ENCODE results near the gene CCDC152. TPM values are rescaled to one million over a fixed set of nuclear protein-coding genes. Genes with fewer than 3 reads are reported as not detected.
"Not testable (repeated sequence)": the region's sequence is repeated elsewhere in the genome, so short reads cannot be mapped to it uniquely, and the experiment has no call there.

Gene CCDC152
- total RNA-seq, 1 donor from 2014 or later = 6.0 TPM

DNA sequence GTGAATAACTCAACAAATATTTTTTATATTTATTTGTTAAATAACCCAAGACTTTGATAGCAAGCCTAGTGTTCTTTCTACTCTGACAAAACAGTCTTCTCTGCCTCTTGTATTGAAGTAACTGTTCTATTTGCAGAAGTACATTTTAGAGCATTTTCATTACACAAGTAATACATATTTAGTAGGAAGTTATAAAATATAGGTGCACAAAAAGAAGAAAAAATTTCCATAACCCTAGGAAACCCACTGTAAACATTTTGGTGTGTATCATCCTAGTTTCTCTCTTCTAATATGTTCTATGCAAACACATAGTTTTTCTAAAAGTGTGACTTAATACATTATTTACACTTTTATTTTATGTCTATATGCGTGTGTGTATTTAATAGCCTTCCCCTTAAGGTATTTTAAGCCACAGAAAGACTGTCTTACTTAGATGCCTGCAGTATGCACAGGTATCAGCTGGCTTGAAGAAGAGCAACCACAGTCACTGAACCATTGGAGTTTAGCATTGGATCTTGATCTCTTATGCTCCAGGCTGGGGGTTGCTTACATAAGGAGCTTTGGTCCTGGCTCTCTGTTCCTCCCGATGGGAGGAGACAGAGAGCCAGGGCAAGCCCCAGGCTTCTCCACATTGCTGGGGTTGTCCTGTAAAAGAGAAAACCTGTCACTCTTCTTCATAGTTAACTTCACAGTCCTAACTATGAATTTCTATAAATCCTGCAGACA lies 51.3 kb downstream of the CCDC152 start:
- no peak overlapping the region for H3K4me3 Mint-ChIP-seq (ENCODE audit: low read depth)
- H3K27ac Mint-ChIP-seq = no peak overlapping the region
- H3K36me3 Mint-ChIP-seq (ENCODE audit: low read depth) = no peaks in the 10 kb centered on the region
- no peaks in the 10 kb centered on the region for H3K9me3 Mint-ChIP-seq
- DNase-seq (ENCODE audit: low spot score) = no peak
- peaks cover 4% of the 10 kb centered on the region for H3K4me1 Mint-ChIP-seq (ENCODE audit: low read depth)
- no peaks in the 10 kb centered on the region for H3K27me3 Mint-ChIP-seq (ENCODE audit: low read depth)
- intact Hi-C loops (cut with micrococcal nuclease) = no loop called here

DNA sequence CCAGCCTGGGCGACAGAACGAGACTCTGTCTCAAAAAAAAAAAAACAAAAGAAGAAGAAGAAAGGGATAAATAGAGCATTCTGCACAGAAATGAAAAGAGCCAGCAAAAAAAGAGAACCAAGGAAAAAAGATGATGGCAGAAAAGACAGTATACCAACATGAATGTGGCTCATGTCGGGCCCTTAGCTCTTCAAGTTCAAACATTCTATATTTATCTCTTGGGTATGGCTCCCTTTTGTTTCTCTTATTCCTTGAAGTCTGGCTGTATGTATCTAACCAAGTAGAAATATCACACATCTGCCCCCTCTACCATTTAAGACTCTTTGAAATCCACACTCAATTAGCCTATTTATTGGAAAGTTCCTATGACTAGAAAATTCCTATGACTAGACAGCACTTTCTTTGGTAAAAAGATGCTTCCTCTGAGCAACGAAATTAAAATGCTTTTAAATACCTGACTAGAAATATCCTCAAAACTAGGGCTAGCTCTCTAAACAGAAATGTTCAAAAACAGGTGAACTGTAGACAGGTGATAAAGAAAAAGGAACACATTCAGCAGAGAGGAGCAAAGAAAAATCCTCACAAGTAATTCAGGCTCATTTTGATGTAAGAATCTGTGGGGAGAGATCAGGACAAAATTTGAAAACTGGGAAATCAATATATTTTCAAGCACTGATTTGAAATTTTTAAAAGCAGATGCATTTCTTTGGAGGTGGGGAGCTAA lies 52.4 kb downstream of the CCDC152 start:
- H3K27me3 Mint-ChIP-seq (ENCODE audit: low read depth) = no peaks in the 10 kb centered on the region
- no peak overlapping the region for H3K4me3 Mint-ChIP-seq (ENCODE audit: low read depth)
- no peak for DNase-seq (ENCODE audit: low spot score)
- no peaks in the 10 kb centered on the region for H3K9me3 Mint-ChIP-seq
- no peak overlapping the region for H3K27ac Mint-ChIP-seq
- intact Hi-C loops (cut with micrococcal nuclease) = no loop called here
- H3K36me3 Mint-ChIP-seq (ENCODE audit: low read depth) = no peaks in the 10 kb centered on the region
- peaks cover 4% of the 10 kb centered on the region for H3K4me1 Mint-ChIP-seq (ENCODE audit: low read depth)

DNA sequence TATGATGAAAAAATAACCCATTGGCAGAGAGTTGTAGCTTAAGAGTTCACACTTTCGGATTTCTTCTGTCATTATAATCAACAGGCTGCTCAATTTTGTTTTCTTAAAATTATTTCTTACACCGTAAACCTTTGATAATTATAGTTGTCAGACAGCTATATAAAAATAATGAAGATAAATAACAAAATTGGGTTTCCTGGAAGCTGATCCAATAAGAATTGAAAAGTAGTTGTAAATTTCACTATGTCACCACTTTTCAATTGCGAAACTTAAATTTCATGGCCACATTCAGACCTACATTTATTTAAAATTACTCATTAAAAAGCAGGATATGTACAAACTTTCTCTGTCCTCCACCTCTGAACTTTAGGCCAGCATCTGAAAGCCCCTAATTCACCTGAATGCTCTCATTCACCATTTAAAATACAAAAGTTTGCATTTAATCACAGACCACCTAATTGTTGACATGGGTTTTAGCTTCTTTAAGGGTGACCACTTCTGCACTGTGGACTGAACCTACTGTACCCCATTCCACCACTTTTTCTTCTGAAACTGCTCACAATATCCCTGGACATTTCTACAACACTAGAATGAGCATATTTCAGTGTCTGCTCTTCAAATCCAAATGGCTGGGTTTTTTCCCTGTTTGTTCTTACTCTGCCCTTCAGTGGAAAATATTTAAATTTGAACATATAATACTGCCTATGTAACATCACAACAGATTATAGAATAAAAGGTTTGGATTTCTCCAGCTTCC lies 54.4 kb downstream of the CCDC152 start:
- Mint-ChIP-seq H3K36me3 (ENCODE audit: low read depth) (no peaks in the 10 kb centered on the region), H3K9me3 (no peaks in the 10 kb centered on the region), H3K4me1 (ENCODE audit: low read depth) (peaks cover 4% of the 10 kb centered on the region), H3K4me3 (ENCODE audit: low read depth) (no peak overlapping the region), H3K27me3 (ENCODE audit: low read depth) (no peaks in the 10 kb centered on the region), H3K27ac (no peak overlapping the region)
- DNase-seq (ENCODE audit: low spot score) = no peak
- intact Hi-C loops (cut with micrococcal nuclease) = no loop called here

DNA sequence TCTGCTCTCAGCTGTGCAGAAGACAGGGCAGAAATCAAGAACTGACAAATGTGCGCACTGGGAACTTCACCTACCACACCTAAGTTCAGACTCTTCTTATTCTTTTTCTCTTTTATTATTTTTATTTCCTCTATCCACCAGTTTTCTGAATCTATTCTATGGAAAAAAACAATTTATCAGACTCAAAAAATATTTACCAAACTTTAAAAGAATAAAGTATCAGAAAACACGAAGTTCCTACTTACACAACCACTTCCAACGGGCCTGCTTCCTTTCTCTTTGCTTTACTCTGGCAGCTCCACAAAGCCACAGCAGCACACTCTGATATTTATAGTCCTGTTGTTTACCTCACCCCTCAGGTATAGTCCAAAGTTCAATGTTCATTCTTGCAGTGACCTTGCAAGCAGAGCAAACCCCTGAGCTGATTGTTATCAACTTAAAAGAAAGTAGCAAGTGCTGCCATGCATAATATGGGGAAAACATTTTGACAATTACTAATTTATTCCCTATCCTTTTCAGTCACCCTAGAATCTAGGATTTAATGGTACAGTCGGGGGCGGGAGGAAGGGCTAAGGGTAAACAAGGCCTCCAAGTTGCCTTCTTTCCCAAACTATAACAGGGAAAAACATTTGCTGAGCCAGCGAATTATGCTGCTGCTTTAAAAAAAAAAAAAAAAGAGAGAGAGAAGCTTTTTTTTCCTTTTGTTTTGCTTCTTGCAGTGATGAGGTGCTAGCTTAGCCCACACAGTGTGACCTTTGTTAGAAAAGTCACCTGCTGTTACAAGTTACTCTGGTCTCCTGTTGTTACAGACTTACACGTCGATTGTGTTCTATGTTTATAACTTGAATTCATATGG lies 55.2 kb downstream of the CCDC152 start, which contains the start of gene SELENOP:
TSS of gene SELENOP (minus strand) at position 302 of the 856 bp plus-strand sequence. CDS start 3,539 bp downstream, outside the sequence.
- Mint-ChIP-seq H3K4me3 (ENCODE audit: low read depth) (no peak within 1 kb of the TSS), H3K27me3 (ENCODE audit: low read depth) (no peaks in the 10 kb centered on the region), H3K4me1 (ENCODE audit: low read depth) (peaks cover 4% of the 10 kb centered on the region), H3K9me3 (no peaks in the 10 kb centered on the region), H3K36me3 (ENCODE audit: low read depth) (no peaks in the 10 kb centered on the region), H3K27ac (no peak within 1 kb of the TSS)
- intact Hi-C loops (cut with micrococcal nuclease) = no loop called here
- no peak for DNase-seq (ENCODE audit: low spot score)

DNA sequence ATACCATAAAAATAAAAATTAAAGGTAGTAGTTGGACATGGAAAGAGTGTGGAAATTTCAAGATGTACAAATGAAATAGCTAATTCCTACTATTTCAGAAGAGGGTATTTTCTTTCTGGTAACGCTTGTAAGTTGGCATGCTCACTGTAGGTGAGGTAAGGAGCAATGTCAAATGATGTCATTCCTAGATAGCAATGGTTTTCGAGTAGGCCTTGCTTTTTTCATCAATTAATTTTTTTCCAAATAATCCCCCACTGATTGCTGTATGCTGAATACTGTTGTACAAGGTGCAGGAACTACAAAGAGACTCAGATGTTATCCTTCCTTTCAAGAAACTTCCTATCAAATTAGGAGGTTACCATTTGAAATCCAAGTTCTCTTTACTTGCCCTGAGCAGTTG lies 56.0 kb downstream of the CCDC152 start:
- Mint-ChIP-seq H3K36me3 (ENCODE audit: low read depth) (no peaks in the 10 kb centered on the region), H3K27me3 (ENCODE audit: low read depth) (no peaks in the 10 kb centered on the region), H3K27ac (no peak overlapping the region), H3K4me3 (ENCODE audit: low read depth) (no peak overlapping the region), H3K4me1 (ENCODE audit: low read depth) (peaks cover 4% of the 10 kb centered on the region), H3K9me3 (no peaks in the 10 kb centered on the region)
- DNase-seq (ENCODE audit: low spot score) = no peak
- intact Hi-C loops (cut with micrococcal nuclease) = no loop called here

DNA sequence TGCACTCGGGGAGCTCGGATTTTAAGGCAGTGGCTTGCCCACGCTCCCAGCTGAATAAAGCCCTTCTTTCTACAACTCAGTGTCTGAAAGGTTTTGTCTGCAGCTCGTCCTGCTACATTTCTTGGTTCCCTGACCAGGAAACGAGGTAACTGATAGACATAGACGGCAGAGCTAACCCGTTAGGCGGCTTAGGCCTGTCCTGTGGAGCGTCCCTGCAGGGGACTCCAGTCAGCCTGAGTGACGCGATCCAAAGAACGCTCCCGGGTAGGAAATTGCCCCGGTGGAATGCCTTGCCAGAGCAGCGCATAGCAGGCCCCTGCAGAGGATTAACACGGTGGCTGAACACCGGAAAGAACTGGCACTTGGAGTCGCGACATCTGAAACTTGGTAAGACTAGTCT lies 56.9 kb downstream of the CCDC152 start:
- H3K4me3 Mint-ChIP-seq (ENCODE audit: low read depth) = no peak overlapping the region
- no peaks in the 10 kb centered on the region for H3K9me3 Mint-ChIP-seq
- H3K27ac Mint-ChIP-seq = no peak overlapping the region
- no peak for DNase-seq (ENCODE audit: low spot score)
- no peaks in the 10 kb centered on the region for H3K27me3 Mint-ChIP-seq (ENCODE audit: low read depth)
- intact Hi-C loops (cut with micrococcal nuclease) = no loop called here
- H3K4me1 Mint-ChIP-seq (ENCODE audit: low read depth) = peaks cover 4% of the 10 kb centered on the region
- H3K36me3 Mint-ChIP-seq (ENCODE audit: low read depth) = no peaks in the 10 kb centered on the region

DNA sequence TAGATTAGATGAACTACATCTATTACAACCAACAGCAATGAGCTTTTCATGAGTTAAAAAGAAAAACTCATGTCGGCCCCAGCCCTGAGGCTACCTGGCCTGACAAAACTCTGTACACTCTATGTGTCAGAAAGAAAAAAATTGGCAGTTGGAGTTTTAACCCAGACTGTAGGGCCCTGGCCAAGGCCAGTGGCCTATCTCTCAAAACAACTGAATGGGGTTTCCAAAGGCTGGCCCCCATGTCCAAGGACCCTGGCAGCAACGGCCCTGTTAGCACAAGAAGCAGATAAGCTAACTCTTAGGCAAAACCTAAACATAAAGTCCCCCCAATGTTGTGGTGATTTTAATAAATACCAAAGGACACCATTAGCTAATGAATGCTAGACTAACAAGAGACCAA lies 59.9 kb downstream of the CCDC152 start:
- H3K9me3 Mint-ChIP-seq; H3K27me3 Mint-ChIP-seq (ENCODE audit: low read depth); intact Hi-C loops (cut with micrococcal nuclease); H3K36me3 Mint-ChIP-seq (ENCODE audit: low read depth); DNase-seq (ENCODE audit: low spot score); H3K4me1 Mint-ChIP-seq (ENCODE audit: low read depth); H3K27ac Mint-ChIP-seq; H3K4me3 Mint-ChIP-seq (ENCODE audit: low read depth): not testable (repeated sequence)

DNA sequence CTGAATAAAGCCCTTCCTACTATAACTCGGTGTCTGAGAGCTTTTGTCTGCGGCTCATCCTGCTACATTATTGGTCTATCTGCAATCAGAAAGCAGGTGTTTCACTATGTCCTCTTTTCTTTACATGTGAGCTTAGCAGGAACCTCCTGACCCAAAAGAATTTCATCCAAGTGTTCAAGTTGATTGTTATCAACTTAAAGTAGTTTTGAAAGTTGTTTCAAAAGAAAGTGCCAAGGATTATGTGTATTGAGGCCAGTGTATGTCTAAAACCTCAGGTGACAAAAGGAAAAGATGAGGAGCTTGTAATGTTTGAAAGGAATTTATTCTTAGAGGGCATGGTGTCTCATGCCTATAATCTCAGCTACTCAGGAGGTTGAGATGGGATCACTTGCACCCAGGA lies 63.1 kb downstream of the CCDC152 start:
- no peaks in the 10 kb centered on the region for H3K9me3 Mint-ChIP-seq
- no peaks in the 10 kb centered on the region for H3K4me1 Mint-ChIP-seq (ENCODE audit: low read depth)
- H3K36me3 Mint-ChIP-seq (ENCODE audit: low read depth) = no peaks in the 10 kb centered on the region
- no peak overlapping the region for H3K27ac Mint-ChIP-seq
- H3K4me3 Mint-ChIP-seq (ENCODE audit: low read depth) = no peak overlapping the region
- no peak for DNase-seq (ENCODE audit: low spot score)
- intact Hi-C loops (cut with micrococcal nuclease) = no loop called here
- no peaks in the 10 kb centered on the region for H3K27me3 Mint-ChIP-seq (ENCODE audit: low read depth)

DNA sequence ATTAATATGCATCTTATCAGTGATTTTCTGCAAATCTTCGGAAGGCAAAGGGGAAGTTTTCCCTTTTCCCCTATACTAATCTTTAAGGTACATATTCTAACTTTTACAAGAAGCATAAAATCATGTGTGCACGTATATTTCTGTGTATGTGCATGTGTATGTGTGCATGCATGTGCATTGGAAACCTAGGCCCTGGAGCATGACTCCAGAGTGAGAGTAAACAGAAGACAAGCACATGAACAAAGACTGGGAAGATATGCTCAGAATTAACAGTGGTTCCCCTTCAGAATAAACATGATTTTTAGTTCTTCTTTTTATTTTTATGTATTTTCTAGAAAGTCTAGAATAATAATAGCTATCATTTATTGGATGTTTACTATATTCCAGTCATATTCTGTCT lies 65.9 kb downstream of the CCDC152 start:
- Mint-ChIP-seq H3K27me3 (ENCODE audit: low read depth) (peaks cover 6% of the 10 kb centered on the region), H3K4me3 (ENCODE audit: low read depth) (no peak overlapping the region), H3K9me3 (no peaks in the 10 kb centered on the region), H3K4me1 (ENCODE audit: low read depth) (no peaks in the 10 kb centered on the region), H3K27ac (no peak overlapping the region), H3K36me3 (ENCODE audit: low read depth) (no peaks in the 10 kb centered on the region)
- intact Hi-C loops (cut with micrococcal nuclease) = no loop called here
- no peak for DNase-seq (ENCODE audit: low spot score)

DNA sequence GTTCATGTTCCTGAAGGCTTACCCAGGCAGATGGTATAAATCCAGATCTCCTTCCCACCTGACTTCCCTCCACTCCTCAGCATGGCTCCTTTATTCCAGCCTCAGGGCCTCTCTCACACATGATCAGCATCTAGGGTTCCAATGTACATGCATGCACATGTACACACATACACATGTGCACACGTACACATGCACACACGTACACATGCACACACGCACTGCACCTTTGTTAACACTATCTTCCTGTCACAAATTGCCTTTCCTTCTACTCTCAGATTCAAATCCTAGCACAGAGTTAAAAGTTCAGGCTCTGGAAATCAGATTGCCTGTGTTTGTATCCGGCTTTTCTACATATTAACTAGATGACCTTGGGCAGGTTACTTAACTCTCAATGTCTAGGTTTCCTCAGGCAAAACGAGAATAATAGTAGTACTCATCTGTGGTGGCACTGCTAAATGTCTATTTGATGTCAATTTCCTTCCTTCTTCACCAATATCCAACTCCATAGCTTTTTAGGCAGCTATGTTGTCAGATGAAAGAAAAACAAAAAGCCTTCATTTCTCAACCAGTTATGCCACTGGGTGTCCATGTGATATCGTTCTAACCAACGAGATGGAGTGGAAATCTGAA lies 67.8 kb downstream of the CCDC152 start:
- Mint-ChIP-seq H3K27me3 (ENCODE audit: low read depth) (peaks cover 6% of the 10 kb centered on the region), H3K36me3 (ENCODE audit: low read depth) (no peaks in the 10 kb centered on the region), H3K9me3 (no peaks in the 10 kb centered on the region), H3K4me3 (ENCODE audit: low read depth) (no peak overlapping the region), H3K27ac (no peak overlapping the region), H3K4me1 (ENCODE audit: low read depth) (no peaks in the 10 kb centered on the region)
- intact Hi-C loops (cut with micrococcal nuclease) = no loop called here
- DNase-seq (ENCODE audit: low spot score) = no peak

DNA sequence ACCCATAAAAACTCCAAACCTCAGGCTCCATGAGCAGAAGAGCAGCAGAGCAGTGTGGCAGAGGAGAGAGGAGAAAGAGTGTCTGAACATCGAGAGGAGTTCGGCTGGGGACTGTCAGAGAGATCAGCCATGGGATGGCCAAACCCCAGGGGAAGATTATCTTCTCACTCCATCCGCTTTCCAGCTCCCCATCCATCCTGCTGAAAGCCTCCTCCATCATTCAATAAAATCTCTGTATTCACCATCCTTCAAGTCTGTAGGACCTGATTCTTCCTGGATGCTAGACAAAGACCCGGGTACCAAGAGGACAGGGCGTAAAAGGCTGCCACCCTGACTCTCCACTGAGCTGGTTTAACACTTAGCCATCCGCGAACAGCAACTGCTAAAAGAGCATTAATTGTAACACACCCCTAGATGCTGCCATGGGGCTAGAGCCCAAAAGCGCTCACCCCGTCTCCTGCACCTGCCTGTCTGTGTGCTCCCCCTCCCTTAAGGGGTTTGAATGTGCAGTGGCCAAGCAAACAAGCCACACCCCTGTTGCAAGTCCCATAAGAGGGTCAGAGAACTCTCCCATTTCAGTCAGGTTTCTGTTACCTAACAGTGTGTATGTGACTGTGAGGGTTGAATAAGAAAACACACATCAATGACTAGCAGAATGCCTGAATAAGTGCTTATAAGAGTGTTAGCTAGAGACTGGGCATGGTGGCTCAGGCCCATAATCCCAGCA lies 69.0 kb downstream of the CCDC152 start:
- intact Hi-C loops (cut with micrococcal nuclease) = no loop called here

More for the DNA sequence above, 69.0 kb downstream of the CCDC152 start:
- H3K36me3 Mint-ChIP-seq (ENCODE audit: low read depth) = no peaks in the 10 kb centered on the region
- no peaks in the 10 kb centered on the region for H3K9me3 Mint-ChIP-seq
- H3K27ac Mint-ChIP-seq = no peak overlapping the region
- H3K27me3 Mint-ChIP-seq (ENCODE audit: low read depth) = peaks cover 7% of the 10 kb centered on the region
- no peak overlapping the region for H3K4me3 Mint-ChIP-seq (ENCODE audit: low read depth)
- no peaks in the 10 kb centered on the region for H3K4me1 Mint-ChIP-seq (ENCODE audit: low read depth)
- no peak for DNase-seq (ENCODE audit: low spot score)

Data from activated T-helper 2 cell treated with anti-CD3 and anti-CD28 coated beads, Interferon-gamma antibody, Interleukin-2, Interleukin-4, amounts not matched to agents 10 μg/mL and 5 μg/mL and 100 μg/mL, durations not matched to agents 14 hours and 24 hours and 36 hours (primary cell).